Hematopoietic multipotent progenitor cell treated with erythropoietin and hydrocortisone succinate and interleukin-3 and kit ligand, for 6 days (in vitro differentiated cells): ENCODE results near the gene ENGASE.
A peak's percentile ranks its signal among the peaks of the same experiment; 100 is the strongest.
"Not testable (repeated sequence)": the region's sequence is repeated elsewhere in the genome, so short reads cannot be mapped to it uniquely, and the experiment has no call there.

ENCODE experiments used
- DNase-seq: peaks from one replicate; pipeline ENCODE4 v3.0.0-alpha.2; 2015

The ENGASE gene

DNA sequence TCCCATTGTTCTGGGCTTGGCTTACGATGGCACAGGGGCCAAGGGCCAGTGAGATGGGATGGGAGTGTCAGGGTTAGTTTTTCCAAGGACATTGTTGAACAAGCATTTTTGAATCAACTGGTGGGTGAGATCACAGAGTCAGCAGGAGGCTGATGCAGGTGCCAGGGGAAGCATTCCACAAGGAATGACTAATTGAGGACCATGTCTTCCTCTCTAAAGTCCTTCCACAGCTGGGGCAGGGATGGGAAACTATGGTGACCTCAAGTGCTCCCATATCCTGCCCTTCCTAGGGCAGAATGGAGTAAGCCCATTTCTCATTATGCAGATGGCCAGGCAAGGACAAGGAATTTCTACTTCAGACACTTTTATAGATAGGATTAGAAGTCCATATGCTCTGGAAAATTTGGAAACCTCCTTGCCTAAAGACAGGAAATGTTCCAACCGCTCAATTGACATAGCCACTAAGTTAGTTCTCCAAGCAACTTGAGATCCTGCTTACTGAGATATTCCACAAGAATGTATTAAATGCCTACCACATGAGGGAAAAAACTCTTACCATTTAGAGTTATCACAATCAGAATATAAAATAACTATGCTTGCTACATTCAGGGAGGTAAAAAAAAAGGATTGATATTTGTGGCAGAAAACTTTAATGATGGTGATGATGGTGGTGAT lies 21.2 kb upstream of the ENGASE start:
- no peak for DNase-seq

GRCh38 chr17:79054200-79054960 lies 20.2 kb upstream of the ENGASE start:
- DNase-seq: no peak

GRCh38 chr17:79055197-79055596 lies 19.4 kb upstream of the ENGASE start:
- DNase-seq: no peak

DNA sequence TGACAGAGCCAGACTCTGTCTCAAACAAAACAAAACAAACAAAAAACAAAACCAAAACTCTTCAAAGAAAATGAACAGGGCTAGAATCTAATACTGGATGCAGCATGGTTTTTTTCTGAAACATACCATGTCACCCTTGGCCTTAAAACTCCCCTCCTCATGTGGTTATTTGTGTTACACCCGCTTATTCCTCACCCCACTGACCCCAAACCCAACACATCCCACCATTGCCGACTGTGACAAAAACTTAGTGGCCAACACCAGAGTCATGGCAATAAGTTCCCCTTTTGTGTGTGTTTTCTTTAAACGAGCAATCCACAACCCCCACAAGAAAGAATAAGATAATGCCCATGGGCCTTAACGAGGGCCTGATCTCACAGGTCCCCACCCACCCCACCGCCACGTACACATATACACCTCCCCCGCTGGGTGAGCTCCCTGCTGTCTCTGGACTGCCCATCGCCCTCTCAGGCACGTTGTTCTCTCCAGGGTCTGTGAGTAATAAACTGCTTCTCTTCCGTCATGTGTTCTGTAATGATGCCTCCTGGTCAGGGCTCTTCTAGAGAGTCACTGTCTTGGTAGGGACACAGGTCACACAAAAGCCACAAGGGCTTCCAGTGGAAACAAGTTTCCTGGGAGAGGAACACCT lies 16.8 kb upstream of the ENGASE start:
- peak; percentile 55 for DNase-seq

DNA sequence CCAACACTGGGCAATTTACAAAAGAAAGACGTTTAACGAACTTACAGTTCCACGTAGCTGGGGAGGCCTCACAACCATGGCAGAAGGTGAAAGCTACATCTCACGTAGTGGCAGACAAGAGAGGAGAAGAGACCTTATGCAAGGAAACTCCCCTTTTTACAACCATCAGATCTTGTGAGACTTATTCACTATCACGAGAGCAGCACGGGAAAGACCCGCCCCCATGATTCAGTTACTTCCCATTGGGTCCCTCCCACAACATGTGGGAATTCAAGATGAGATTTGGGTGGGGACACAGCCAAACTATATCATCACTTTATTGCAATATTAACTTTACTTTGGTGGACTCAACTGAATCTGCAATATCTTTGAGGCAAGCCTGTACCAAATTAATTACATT lies 11.9 kb upstream of the ENGASE start:
- DNase-seq: no peak

DNA sequence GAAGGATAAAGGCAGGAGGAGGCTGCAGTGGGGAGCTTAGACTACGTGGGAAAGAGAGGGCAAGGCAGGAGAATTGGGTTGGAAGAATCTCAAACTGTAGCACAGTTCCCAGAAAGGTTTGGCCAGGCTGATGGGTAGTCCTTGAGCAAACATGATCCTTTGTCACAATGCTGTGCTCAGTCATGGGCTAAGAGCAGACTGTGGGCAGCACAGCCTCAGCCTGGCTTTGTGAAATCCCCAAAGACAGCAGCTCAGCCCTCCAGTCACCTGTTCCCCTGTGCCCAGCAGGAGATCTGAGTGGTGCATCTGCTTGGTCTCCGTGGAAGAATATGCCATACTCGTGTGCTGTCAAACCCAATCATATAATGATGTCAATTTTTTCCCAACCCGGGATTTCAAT lies 10.6 kb upstream of the ENGASE start:
- no peak for DNase-seq

DNA sequence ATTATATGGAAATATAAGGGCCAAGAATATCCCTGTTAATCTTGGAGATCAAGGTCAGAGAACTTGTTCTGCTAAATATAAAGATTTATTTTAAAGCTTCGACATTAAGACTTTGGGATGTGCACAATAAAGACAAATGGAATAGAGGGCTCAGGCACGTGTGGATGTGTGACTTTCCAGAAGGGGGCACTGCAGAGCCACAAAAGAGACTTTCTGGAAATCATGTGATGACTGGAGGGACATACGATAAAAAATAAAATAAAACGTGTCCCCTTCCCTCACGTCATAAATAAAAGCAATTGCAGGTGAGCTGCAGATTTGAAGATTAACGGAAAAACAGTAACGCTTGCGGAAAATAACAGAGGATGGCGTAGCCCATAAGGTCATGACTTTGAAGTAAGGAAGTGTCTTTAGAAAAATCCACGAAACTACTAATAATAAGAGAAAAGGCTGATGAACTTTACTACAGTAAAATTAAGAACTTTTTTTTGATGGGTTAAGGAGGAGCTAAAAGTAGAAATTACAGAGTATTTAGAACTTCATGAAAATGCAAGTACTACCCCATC lies 9.4 kb upstream of the ENGASE start:
- DNase-seq: peak; percentile 80

GRCh38 chr17:79066963-79067362 lies 7.7 kb upstream of the ENGASE start:
- no peak for DNase-seq

GRCh38 chr17:79070266-79070880 lies 4.3 kb upstream of the ENGASE start:
- DNase-seq: no peak

DNA sequence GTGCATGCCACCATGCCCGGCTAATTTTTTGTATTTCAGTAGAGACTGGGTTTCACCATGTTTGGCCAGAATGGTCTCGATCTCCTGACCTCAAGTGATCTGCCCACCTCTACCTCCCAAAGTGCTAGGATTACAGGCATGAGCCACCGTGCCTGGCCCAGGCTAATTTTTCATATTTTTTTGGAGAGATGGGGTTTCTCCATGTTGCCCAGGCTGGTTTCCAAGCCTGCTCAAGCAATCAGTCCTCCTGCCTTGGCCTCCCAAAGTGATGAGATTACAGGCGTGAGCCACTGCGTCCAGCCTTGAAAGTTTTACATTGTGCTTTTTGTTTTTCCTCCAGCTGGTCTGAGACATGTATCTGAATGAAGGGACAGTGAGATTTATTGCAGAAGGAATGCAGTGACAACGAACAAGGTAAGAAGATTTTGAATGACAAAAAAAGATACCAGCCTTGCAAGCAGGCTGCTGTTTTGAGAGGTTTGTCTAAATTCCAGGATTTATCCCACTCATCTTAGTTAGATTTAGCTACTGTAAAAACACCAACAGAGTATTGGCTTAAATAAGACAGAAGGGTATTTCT lies 3.4 kb upstream of the ENGASE start:
- no peak for DNase-seq

- DNase-seq: no peak
Observed at GRCh38 chr17:79072544-79072943, 2.1 kb upstream of the ENGASE start.

DNA sequence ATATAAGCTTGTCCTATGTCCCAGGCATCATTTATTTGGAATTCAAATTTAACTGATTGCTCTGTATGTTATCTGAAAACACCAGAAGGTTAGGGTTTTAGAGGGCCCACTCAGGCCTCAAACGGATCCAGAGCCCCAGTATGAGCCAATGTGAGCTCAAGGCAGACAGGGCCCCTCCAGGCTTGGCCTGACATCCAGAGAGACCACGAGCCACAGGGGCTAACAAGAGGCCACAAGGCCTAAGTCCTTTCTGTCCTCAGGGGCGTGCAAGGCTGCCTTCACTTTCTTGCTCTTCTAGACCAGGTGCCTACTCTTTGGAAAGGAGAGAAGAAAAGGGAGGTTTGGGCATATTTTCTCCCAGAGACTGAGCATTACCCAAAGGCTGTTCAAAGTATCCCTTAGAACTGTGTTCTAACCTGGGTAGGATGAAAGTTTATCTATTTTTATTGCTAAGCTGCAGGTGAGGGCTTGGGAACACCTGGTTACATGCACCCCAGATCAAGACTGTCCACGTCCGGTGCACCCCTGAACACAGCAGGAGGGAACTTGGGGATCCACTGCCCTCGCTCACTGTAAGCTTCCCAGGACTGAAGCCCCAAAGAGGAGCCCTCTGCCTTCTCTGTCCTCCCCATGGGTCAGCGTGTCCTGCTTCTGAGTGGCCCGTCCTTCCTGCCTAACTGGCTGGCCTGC lies 1.5 kb upstream of the ENGASE start:
- DNase-seq: no peak

GRCh38 chr17:79073706-79074088 lies 927 bp upstream of the ENGASE start:
- no peak for DNase-seq

GRCh38 chr17:79074121-79074648 lies 439 bp upstream of the ENGASE start:
- not testable (repeated sequence) for DNase-seq

GRCh38 chr17:79075446-79075750 lies 774 bp downstream of the ENGASE start:
- DNase-seq: peak; percentile 48

DNA sequence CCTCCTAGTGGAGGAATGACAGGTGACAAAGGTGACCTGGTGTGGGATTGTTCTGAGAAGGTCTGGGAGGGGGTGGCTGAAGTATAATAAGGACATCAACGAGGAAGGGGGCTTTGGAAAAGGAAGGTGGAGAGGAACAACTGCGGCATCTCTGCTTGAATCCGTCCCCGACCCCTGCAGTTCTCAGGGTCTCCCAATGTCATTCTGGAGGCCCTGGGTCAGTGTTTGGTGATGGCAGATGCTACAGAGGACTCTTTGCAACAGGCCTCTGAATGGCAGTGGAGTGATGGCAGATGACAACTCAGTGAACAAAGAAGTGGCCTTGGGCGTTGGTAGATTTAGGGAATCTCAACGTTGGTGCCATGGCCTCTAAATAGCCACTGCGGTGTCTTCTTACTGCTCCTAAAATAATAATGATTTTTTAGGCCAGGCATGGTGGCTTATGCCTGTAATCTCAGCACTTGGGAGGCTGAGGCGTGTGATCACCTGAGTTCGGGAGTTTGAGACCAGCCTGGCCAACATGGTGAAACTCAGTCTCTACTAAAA lies 1.3 kb downstream of the ENGASE start:
- DNase-seq: no peak

DNA sequence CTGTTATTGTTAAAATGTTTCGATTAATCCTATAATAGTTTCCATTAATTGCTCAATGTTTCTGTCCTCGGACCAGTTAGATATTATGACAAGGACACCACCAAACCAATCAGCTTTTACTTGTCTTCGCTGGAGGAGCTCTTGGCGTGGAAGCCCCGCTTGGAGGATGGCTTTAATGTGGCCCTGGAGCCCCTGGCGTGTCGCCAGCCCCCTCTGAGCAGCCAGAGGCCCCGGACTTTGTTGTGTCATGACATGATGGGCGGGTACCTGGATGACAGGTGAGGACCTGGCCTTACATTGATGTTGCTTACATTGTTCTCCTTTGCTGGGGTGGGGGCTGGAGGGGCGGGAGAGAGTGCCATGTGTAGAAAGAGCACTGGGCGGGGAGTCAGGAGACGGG lies 3.0 kb downstream of the ENGASE start:
- DNase-seq: no peak

DNA sequence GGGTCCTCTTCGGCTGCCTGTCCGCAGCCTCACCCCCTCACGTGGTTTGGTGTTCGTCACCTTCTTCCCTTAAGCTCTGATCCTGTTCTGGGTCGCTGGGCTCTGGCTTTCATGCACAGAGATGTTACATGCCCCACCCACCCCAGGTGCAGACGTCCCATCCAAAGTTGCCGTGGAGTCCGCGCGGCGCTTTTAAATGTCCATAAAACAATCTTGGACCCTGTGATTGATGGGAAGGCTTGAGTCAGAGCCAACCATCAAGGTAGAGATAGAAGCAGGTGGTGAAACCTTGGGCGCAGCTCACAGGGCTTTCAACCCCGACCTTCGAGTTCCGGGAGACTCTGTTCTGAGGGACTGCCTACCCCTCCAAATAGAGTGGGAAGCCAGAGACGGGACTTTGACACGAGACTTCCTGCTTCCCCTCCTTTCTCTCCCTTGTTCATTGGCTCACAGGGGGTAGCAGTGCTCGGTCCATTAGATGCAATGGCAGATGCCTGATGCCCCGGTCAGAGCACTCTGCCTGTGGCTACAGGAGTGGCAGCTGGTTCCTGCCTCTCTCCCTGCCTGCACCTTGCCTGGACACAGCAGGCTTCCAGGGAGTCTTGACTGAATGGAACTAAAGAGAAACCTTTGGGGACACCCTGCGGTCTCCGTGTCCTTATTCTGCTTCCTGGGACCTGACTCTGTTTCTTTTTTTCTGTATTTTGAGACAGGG lies 4.0 kb downstream of the ENGASE start:
- DNase-seq: no peak

GRCh38 chr17:79079421-79080200 lies 5.0 kb downstream of the ENGASE start:
- no peak for DNase-seq

GRCh38 chr17:79080349-79080748 lies 5.7 kb downstream of the ENGASE start:
- no peak for DNase-seq
